GM20000 (cell line): ENCODE measurements around the gene SMCP.

ENCODE experiments used
- DNase-seq: peaks from one replicate; pipeline ENCODE4 v3.0.0; 2012; ENCODE audit warnings: low spot score
- TF ChIP-seq, protein P1 (sequence below): IDR thresholded peaks from 2 replicates; pipeline ENCODE4 v1.5.1; 2012; ENCODE audit warnings: mild to moderate bottlenecking, control low read depth; ENCODE audit errors: extremely low read depth, missing control alignments

SMCP gene

DNA sequence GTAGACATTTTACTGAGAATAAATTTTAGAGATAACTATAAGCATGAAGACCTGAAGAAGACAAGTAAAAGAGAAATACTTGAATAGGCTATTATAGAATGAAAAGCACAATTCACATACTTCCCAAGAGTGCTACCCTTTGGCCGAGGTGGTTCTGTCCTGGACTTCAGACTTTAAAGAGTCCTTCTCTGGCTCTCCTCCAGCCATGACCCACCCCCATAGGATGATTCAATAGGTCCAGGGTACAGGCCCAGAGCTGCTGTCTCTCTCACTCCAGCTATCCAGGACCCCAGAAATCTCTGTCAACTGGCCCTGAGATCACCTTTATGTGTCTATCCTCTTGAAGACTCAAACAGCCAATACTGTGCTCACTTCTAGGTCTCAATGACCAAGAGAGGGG, 1.3 kb upstream of the SMCP start:
- DNase-seq: no peak
- TF ChIP-seq, protein P1, sequence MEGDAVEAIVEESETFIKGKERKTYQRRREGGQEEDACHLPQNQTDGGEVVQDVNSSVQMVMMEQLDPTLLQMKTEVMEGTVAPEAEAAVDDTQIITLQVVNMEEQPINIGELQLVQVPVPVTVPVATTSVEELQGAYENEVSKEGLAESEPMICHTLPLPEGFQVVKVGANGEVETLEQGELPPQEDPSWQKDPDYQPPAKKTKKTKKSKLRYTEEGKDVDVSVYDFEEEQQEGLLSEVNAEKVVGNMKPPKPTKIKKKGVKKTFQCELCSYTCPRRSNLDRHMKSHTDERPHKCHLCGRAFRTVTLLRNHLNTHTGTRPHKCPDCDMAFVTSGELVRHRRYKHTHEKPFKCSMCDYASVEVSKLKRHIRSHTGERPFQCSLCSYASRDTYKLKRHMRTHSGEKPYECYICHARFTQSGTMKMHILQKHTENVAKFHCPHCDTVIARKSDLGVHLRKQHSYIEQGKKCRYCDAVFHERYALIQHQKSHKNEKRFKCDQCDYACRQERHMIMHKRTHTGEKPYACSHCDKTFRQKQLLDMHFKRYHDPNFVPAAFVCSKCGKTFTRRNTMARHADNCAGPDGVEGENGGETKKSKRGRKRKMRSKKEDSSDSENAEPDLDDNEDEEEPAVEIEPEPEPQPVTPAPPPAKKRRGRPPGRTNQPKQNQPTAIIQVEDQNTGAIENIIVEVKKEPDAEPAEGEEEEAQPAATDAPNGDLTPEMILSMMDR: no peak

DNA sequence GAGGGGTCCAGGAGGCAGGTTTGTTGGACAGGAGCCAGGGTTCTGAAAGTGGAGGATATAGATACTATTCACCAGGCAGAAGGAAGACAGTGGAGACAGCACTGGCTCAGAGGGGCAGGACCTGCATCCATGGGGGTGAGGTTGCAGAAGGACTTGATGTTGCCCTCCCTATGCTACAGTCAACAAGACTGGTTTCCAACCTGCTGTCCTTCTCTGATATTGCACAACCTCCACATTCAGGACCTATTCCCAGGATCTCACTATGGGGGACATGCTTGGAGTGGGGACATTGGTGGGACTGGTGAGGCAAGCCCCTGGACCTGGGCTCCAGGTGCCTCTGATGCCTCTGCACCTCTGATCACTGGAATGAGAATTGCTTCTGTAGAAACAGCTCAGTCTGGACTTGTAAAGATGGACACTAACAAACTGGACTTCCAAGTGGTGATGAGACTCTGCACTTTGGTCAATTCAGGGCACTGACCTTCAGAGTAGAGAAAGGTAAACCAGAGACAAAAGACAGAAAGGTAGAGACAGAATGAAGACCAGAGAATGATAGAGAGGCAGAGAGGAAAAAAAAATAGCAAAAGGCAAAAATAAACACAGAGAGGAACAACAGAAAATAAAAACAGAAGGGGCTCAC, 1.6 kb downstream of the SMCP start:
- TF ChIP-seq, protein P1: no peak
- DNase-seq: no peak

DNA sequence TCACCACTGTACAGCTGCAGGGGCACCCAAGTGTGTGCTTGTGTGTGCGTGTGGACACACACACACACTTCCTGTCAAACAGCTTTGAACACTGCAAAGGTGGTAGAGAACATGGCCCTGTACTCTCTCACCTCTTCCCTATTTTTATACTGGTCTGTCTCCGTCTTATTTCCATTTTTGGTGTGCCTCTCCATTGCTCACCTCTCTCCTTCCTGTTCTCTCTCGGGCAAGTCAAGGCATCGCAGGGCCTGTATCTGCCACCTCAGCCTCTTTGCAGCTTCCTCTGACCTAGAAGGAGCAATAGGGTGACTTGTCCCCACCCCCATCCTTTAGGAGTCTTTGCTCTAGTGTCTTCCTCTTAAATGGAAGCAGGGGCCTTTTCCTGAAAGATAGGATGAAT, 2.2 kb downstream of the SMCP start:
- TF ChIP-seq, protein P1: no peak

DNA sequence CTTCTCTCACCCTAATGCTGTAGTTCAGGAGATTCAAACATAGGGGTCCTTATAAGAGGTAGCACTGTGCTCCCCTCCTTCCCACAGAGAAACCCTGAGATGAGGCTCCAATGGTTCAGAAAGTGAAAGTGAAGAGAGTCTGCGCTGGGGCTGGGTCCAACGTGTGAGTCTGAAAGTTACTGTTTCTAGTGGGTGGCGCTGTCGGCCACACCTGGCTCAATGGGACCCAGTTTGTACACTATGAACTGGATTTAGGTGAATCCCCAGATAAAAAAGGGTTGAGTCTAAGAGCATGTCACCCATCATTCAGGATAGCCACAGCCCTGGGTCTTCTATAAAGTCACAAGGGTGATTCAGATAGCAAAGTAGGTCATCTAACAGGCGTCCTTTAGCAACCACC, 2.8 kb downstream of the SMCP start:
- TF ChIP-seq, protein P1: no peak

More for the DNA sequence above, 2.2 kb downstream of the SMCP start:
- no peak for DNase-seq

DNA sequence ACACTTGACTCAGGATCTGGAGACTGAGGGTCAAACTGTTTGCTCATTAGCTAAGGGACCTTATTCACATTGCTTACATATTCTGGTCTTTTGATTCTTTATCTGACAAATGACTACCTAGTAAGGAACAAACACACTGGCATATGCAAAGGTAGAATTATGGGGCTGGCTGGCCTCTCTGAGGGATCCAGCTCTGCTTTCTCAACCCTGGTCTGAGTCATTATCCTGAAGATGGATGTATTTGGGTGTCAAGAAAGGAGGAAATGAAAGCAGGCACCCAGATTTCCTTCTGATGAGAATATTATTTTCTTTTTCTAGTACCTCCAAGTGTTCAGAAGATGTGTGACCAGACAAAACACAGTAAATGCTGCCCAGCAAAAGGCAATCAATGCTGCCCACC, 6.0 kb downstream of the SMCP start:
- TF ChIP-seq, protein P1: no peak
- no peak for DNase-seq

More for the DNA sequence above, 2.8 kb downstream of the SMCP start:
- DNase-seq: peak; percentile 38

DNA sequence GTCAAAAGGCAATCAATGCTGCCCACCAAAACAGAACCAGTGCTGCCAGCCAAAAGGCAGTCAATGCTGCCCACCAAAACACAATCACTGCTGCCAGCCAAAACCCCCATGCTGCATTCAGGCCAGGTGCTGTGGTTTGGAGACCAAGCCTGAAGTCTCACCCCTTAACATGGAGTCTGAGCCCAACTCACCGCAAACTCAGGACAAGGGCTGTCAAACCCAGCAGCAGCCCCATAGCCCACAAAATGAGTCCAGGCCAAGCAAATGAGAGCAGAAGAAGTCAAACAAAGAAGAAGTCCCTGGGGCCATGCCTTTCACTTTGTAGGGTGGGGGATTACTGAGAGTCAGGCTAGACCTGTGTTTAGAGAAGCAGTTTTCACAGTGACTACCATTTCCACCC, 6.4 kb downstream of the SMCP start:
- TF ChIP-seq, protein P1: no peak

DNA sequence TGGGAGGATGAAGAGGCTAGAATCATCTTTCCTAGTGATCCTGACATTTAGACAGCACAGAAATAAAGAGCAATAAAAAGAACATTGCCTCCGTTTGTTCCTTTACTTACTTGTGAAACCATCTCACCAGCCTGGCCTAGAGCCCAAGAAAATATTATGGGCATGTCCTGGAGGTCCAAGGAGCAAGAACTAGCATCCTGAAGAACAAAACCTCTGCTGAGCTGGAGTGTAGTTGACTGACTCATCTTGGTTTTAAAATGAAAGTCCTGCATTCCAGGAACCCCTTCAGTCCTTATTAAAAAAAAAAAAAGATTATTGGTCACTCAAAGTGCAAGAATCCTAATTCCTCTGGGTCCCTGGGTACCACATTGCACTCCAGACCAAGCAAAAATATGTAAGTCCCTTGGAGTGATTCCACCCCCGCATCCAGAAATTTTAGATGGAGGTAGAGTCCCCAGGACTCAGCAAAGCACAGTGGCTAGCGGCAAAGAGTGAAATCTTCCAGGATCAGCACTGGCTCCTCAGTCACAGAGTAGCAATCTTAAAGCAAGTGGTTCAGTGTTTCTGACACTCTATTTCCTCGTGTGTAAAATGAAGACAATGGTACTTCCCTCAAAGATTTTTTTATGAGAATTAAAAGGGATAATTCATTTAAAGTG, 7.0 kb downstream of the SMCP start:
- TF ChIP-seq, protein P1: no peak
- DNase-seq: no peak

More for the DNA sequence above, 6.4 kb downstream of the SMCP start:
- DNase-seq: no peak
